ENCODE data around the gene OSBPL10. TPM values are rescaled to one million over a fixed set of nuclear protein-coding genes. Genes with fewer than 3 reads are reported as not detected.
A peak's percentile ranks its signal among the peaks of the same experiment; 100 is the strongest.

Gene OSBPL10
- total RNA-seq, 4 donors from 2014 or later: 18.6 to 33.6 (median 28.8) TPM

- 33 to 36% methylated on average over 3 of the region's 3 CpGs for WGBS, 2 donors
- intact Hi-C loops (cut with DNase I): no loop called here
- Histone ChIP-seq H3K4me3 (replicated peaks in 1 of 3) (no peak overlapping the region), H3K27ac (no peak overlapping the region), H3K9me3 (no peaks in the 10 kb centered on the region), H3K36me3 (no peaks in the 10 kb centered on the region), H3K4me1 (peaks cover 0 to 31% of the 10 kb centered on the region in 2 donors), H3K27me3 (no peaks in the 10 kb centered on the region)
- TF ChIP-seq CTCF (IDR thresholded peaks at IDR 0.05) (no peak), POLR2A (IDR thresholded peaks at IDR 0.05) (no peak)
- DNase-seq: no peak
These were observed 46.2 kb downstream of the OSBPL10 start for GRCh38 chr3:31934866-31935265.

GRCh38 chr3:31934018-31934417, 47.0 kb downstream of the OSBPL10 start:
- H3K9me3 ChIP-seq: no peaks in the 10 kb centered on the region
- H3K4me1 ChIP-seq: peaks cover 0 to 31% of the 10 kb centered on the region in 2 donors
- WGBS, 2 donors: 83 to 91% methylated on average over 1 of the region's 1 CpG
- intact Hi-C loops (cut with DNase I): no loop called here
- H3K27me3 ChIP-seq: no peaks in the 10 kb centered on the region
- H3K4me3 ChIP-seq (replicated peaks in 1 of 3): no peak overlapping the region
- no peak overlapping the region for H3K27ac ChIP-seq
- peak; percentile 27 to 38 for DNase-seq
- TF ChIP-seq POLR2A (IDR thresholded peaks at IDR 0.05): no peak
- no peak for TF ChIP-seq CTCF (IDR thresholded peaks at IDR 0.05)
- no peaks in the 10 kb centered on the region for H3K36me3 ChIP-seq

GRCh38 chr3:31932990-31933389, 48.1 kb downstream of the OSBPL10 start:
- no peak for DNase-seq
- H3K27ac ChIP-seq: no peak overlapping the region
- no peaks in the 10 kb centered on the region for H3K36me3 ChIP-seq
- no peaks in the 10 kb centered on the region for H3K27me3 ChIP-seq
- TF ChIP-seq CTCF (IDR thresholded peaks at IDR 0.05) (no peak), POLR2A (IDR thresholded peaks at IDR 0.05) (no peak)
- 96 to 97% methylated on average over 3 of the region's 3 CpGs for WGBS, 2 donors
- intact Hi-C loops (cut with DNase I): no loop called here
- H3K4me3 ChIP-seq (replicated peaks in 1 of 3): no peak overlapping the region
- H3K4me1 ChIP-seq: peaks cover 0 to 31% of the 10 kb centered on the region in 2 donors
- H3K9me3 ChIP-seq: no peaks in the 10 kb centered on the region

- WGBS, 2 donors: 96% methylated on average over 4 of the region's 4 CpGs
- Histone ChIP-seq H3K36me3 (no peaks in the 10 kb centered on the region), H3K9me3 (no peaks in the 10 kb centered on the region), H3K27ac (no peak overlapping the region), H3K27me3 (no peaks in the 10 kb centered on the region), H3K4me1 (peaks cover 0 to 15% of the 10 kb centered on the region in 2 donors), H3K4me3 (replicated peaks in 1 of 3) (no peak overlapping the region)
- intact Hi-C loops (cut with DNase I): no loop called here
- TF ChIP-seq POLR2A (IDR thresholded peaks at IDR 0.05) (no peak), CTCF (IDR thresholded peaks at IDR 0.05) (no peak)
- DNase-seq: no peak
These were observed 51.1 kb downstream of the OSBPL10 start for GRCh38 chr3:31929826-31930502.

GRCh38 chr3:31927811-31928210, 53.3 kb downstream of the OSBPL10 start:
- H3K4me3 ChIP-seq (replicated peaks in 1 of 3): no peak overlapping the region
- H3K9me3 ChIP-seq: no peaks in the 10 kb centered on the region
- 83 to 90% methylated on average over 6 of the region's 6 CpGs for WGBS, 2 donors
- H3K4me1 ChIP-seq: peaks cover 4 to 6% of the 10 kb centered on the region in 2 donors
- H3K36me3 ChIP-seq: no peaks in the 10 kb centered on the region
- DNase-seq: no peak
- intact Hi-C loops (cut with DNase I): no loop called here
- no peak overlapping the region for H3K27ac ChIP-seq
- H3K27me3 ChIP-seq: no peaks in the 10 kb centered on the region
- TF ChIP-seq POLR2A (IDR thresholded peaks at IDR 0.05) (no peak), CTCF (IDR thresholded peaks at IDR 0.05) (no peak)
